Muscle of leg (tissue), 16 donors: ENCODE data around the gene RNF133. TPM values are rescaled to one million over a fixed set of nuclear protein-coding genes. Genes with fewer than 3 reads are reported as not detected.

Experiments
- DNase-seq: peaks from one replicate; pipeline ENCODE4 v3.0.0; 2013
- H3K27ac ChIP-seq: one replicate; pipeline ENCODE4 v1.5.1; 2013; ENCODE audit warnings: mild to moderate bottlenecking, low read length, control low read depth
- H3K27me3 ChIP-seq: one replicate; pipeline ENCODE4 v1.6.1; 2013; ENCODE audit warnings: low read length; ENCODE audit not compliant: control insufficient read depth, insufficient read depth
- H3K36me3 ChIP-seq: one replicate; pipeline ENCODE4 v1.6.1; 2013; ENCODE audit warnings: low read length; ENCODE audit not compliant: control insufficient read depth, insufficient read depth
- H3K4me1 ChIP-seq: one replicate; pipeline ENCODE4 v1.6.1; 2013; ENCODE audit warnings: low read length; ENCODE audit not compliant: control insufficient read depth, insufficient read depth
- H3K4me3 ChIP-seq: one replicate; pipeline ENCODE4 v1.5.1; 2013; ENCODE audit warnings: low read length, control low read depth
- H3K9me3 ChIP-seq: replicated peaks from 2 replicates; pipeline ENCODE4 v1.6.1; 2013; ENCODE audit warnings: low read depth, low read length; ENCODE audit not compliant: control insufficient read depth
- WGBS: methylation state at CpG from one replicate; pipeline ENCODE4 v1.1.5; 2013; ENCODE audit warnings: missing lambda C conversion rate; ENCODE audit not compliant: insufficient coverage; 5-methylcytosine and 5-hydroxymethylcytosine counted together
- long read RNA-seq, 11 donors: transcript quantifications; one replicate each; lab custom pipeline, GENCODE V29; 2026
- polyA plus RNA-seq, 8 donors: library from polyadenylated mRNA; unstranded; fragments of 120-200 nt; gene quantifications; one replicate each; pipeline versions ENCODE4 v1.2.1 to v1.2.3, GENCODE V29; 2013; ENCODE audit warnings: inconsistent platforms in 1 of 8, low replicate concordance in 1 of 8; ENCODE audit not compliant: insufficient read length in 8 of 8, insufficient read depth in 1 of 8
- total RNA-seq: library from RNA; stranded (reverse); fragments of 120-200 nt; gene quantifications from one replicate; pipeline ENCODE4 v1.2.4, GENCODE V29; 2013

RNF133 gene
- total RNA-seq, result 0.22 TPM
- under 1 TPM in 1 of 8 donors, not detected in 7; 0.13 TPM for polyA plus RNA-seq
- long read RNA-seq, donor 1, result 0 reads
- long read RNA-seq, donor 2, result 0 reads
- long read RNA-seq, donor 3, result 0 reads
- long read RNA-seq, donor 4, result 0 reads
- long read RNA-seq, donor 5, result 0 reads
- long read RNA-seq, donor 6, result 0 reads
- long read RNA-seq, donor 7, result 0 reads
- long read RNA-seq, donor 8, result 0 reads
- long read RNA-seq, donor 9, result 0 reads
- long read RNA-seq, donor 10, result 0 reads
- long read RNA-seq, donor 11, result 0 reads

DNA sequence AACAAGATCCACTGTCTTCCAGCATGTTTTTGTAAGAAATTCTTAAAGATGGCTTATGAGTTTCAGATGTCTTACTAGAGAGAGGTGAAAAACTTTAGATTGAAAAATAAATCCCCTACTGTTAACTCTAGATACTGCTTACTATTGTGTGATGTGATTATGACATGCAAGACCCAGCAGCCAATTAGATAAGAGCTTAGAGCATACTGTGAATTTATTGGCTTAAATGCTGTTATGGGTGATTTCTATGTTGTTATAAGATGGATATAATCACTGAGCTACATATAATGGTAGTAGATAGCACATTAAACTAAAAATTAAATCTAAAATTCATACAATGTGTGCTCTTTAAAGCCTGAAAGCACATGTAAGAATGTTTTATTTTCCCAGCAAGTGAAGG lies at the start of gene RNF133:
RNF133 (minus strand) TSS at position 101 of the 400 bp plus-strand sequence. CDS start 199 bp downstream, outside the sequence.
- no peak within 1 kb of the TSS for H3K27ac ChIP-seq
- H3K9me3 ChIP-seq, result no peaks in the 10 kb centered on the region
- no peaks in the 10 kb centered on the region for H3K4me1 ChIP-seq
- DNase-seq, result no peak
- H3K4me3 ChIP-seq, result no peak within 1 kb of the TSS
- H3K27me3 ChIP-seq, result no peaks in the 10 kb centered on the region
- H3K36me3 ChIP-seq, result no peaks in the 10 kb centered on the region

DNA sequence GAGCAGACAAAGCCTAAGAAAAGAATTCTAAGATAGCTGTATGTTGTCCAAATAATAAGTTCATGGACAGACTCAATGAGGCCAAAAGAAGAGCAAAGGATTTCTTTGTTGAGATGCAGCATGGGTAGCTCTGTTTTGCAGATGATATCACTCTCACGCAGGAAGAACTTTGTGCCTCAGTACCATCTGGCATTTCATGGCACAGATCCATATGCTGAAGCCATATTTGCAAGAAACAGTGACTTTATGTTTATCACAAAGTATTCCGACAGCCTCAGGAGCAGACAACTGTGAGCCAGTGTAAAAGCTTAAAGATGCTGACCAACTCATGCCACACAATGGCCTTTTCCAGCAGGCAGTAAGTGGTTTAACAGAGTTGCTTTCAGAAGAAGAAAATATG lies 49.3 kb upstream of the RNF133 start:
- Histone ChIP-seq H3K27me3 (no peaks in the 10 kb centered on the region), H3K36me3 (no peaks in the 10 kb centered on the region), H3K27ac (no peak overlapping the region), H3K9me3 (no peaks in the 10 kb centered on the region), H3K4me3 (no peak overlapping the region), H3K4me1 (no peaks in the 10 kb centered on the region)
- 58% methylated on average over 2 of the region's 2 CpGs for WGBS
- no peak for DNase-seq

DNA sequence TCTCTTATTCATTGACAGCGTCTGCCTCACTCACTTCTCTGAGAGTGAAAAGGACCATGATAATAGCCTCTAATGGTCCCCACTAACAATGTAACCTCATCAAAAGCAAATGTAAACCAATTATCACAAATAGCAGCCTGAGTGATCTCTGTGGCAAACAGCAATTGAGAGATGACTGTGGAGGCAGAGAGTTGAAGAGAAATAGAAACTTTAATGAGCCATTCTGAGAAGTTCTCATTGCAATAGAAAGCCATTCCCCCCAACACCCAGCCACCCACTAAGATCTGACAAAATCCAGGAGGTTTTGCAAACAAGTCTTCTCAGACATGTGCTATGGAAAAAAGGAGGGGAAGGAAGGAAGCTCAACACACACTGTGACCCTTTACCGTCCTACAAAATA lies 48.0 kb upstream of the RNF133 start:
- Histone ChIP-seq H3K27ac (no peak overlapping the region), H3K36me3 (no peaks in the 10 kb centered on the region), H3K27me3 (no peaks in the 10 kb centered on the region), H3K4me3 (no peak overlapping the region), H3K4me1 (no peaks in the 10 kb centered on the region), H3K9me3 (no peaks in the 10 kb centered on the region)
- WGBS, result no CpG with 5 or more reads among the region's 2 CpGs
- DNase-seq, result no peak

- Histone ChIP-seq H3K4me1 (no peaks in the 10 kb centered on the region), H3K4me3 (no peak overlapping the region), H3K9me3 (no peaks in the 10 kb centered on the region), H3K36me3 (no peaks in the 10 kb centered on the region), H3K27ac (no peak overlapping the region), H3K27me3 (no peaks in the 10 kb centered on the region)
- DNase-seq, result no peak
Observed at GRCh38 chr7:122743211-122743610, 44.3 kb upstream of the RNF133 start.

- WGBS, result 70% methylated on average over 2 of the region's 2 CpGs
- no peak for DNase-seq
- Histone ChIP-seq H3K27ac (no peak overlapping the region), H3K27me3 (no peaks in the 10 kb centered on the region), H3K4me1 (no peaks in the 10 kb centered on the region), H3K4me3 (no peak overlapping the region), H3K36me3 (no peaks in the 10 kb centered on the region), H3K9me3 (no peaks in the 10 kb centered on the region)
Observed at GRCh38 chr7:122738947-122739346, 40.0 kb upstream of the RNF133 start.

DNA sequence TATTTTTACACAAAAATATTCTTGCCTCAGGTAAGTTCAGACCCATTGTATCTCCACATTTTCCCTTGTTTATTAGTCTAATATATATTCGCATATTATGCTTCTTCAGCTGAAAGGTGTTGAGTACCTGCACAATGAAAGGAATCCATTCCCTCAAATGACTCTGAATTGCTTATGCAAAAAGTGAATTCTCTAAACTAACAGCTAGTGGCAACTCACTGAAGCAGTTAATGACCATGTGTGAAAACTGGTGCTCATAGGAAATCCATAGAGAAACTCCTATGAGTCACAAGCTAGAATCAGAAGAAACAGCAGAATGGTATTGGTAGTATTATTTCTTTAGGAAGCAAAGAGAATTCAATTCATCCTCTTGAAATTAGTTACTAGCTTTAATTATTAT lies 37.3 kb upstream of the RNF133 start:
- Histone ChIP-seq H3K36me3 (no peaks in the 10 kb centered on the region), H3K4me1 (no peaks in the 10 kb centered on the region), H3K27ac (no peak overlapping the region), H3K4me3 (no peak overlapping the region), H3K27me3 (no peaks in the 10 kb centered on the region), H3K9me3 (no peaks in the 10 kb centered on the region)
- no peak for DNase-seq
- no CpG with 5 or more reads among the region's 1 CpG for WGBS

- DNase-seq, result no peak
- Histone ChIP-seq H3K4me3 (no peak overlapping the region), H3K4me1 (no peaks in the 10 kb centered on the region), H3K27ac (no peak overlapping the region), H3K9me3 (no peaks in the 10 kb centered on the region), H3K36me3 (no peaks in the 10 kb centered on the region), H3K27me3 (no peaks in the 10 kb centered on the region)
- no CpG with 5 or more reads among the region's 1 CpG for WGBS
Observed at GRCh38 chr7:122727759-122728158, 28.8 kb upstream of the RNF133 start.

DNA sequence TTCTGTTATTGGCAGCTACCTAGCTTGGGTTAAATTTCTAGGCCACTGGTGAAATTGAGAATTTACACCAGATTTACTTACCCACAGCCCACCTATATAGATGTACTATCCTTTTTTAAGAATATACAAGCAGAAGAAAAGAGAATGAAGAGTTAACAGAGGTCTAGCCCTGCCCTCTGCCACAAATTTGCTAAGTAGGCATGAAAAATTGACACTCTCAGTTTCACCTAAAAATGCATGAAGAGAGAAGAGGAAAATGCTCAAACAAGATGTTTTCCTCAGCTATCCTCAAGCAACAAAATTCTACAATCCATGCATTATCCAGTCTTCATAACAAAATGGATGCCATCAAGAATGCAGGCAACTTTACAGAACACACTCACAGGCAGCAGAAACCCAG lies 28.4 kb upstream of the RNF133 start:
- H3K36me3 ChIP-seq, result no peaks in the 10 kb centered on the region
- H3K27me3 ChIP-seq, result no peaks in the 10 kb centered on the region
- DNase-seq, result no peak
- no peak overlapping the region for H3K27ac ChIP-seq
- H3K4me3 ChIP-seq, result no peak overlapping the region
- no peaks in the 10 kb centered on the region for H3K4me1 ChIP-seq
- no peaks in the 10 kb centered on the region for H3K9me3 ChIP-seq

DNA sequence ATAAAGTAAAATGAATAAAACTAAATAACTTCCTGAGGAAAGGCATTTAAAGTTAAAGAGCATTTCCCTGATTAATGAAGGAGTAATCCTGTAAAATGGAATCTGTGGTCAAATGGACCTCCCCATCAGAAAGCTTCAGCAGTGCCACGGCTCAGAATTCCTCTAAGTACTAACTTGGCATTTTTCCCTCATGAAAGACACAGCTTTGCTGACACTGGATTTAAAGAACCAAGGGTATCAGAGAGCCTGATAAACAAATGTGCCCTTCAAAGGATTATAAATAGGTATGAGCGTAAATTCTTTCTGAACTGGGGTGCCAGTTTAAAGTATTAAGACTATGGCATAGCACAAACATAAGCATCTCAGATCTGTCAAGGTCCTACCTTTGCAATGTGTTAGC lies 28.0 kb upstream of the RNF133 start:
- Histone ChIP-seq H3K4me1 (no peaks in the 10 kb centered on the region), H3K9me3 (no peaks in the 10 kb centered on the region), H3K27ac (no peak overlapping the region), H3K27me3 (no peaks in the 10 kb centered on the region), H3K4me3 (no peak overlapping the region), H3K36me3 (no peaks in the 10 kb centered on the region)
- no CpG with 5 or more reads among the region's 2 CpGs for WGBS
- DNase-seq, result no peak

DNA sequence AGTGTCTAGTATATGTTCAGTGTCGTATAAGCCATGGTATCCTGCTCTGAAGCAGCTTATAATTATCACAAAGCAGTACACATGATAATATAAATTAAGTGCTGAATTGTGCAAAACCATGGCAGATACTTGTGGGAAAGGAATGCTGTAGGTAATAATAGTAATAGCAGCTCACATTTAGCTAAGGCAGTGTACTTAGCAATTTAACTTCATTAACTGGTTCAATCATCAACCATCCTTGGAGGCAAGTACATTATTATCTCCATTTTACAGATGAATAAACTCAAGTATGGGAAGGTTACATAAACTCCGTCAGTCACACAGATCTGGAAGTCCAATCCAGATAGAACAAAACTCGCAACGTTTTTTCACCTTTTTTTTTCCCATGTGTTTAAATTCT lies 25.4 kb upstream of the RNF133 start:
- Histone ChIP-seq H3K4me3 (no peak overlapping the region), H3K36me3 (no peaks in the 10 kb centered on the region), H3K27me3 (no peaks in the 10 kb centered on the region), H3K9me3 (no peaks in the 10 kb centered on the region), H3K27ac (no peak overlapping the region), H3K4me1 (no peaks in the 10 kb centered on the region)
- WGBS, result no CpG with 5 or more reads among the region's 4 CpGs
- no peak for DNase-seq

DNA sequence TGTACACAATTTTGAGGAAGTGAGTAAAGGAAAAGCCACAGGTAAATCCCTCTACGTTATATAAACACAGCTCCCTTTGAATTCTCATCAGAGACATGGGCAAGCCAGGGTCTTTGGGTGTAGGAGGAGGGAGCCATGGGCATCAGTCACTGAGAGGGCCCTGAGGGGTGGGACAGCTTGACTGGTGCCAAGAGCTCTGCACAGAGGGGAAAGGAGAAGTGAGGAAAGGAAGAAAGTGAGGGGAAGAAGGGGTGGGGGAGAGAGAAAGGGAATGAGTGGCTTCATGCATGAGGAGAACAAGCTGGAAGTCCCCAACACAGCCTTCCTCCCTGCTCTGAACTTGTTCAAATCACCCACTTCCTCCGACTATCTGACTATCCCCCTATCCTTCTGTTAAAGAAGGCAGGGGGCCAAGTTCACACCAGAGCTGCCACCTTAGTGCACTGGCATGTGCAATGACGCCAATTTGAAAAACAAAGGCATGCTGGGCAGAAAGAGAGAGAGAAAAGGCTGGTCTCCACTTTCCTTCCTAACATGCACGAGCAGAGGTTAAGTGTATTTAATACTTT lies 20.2 kb upstream of the RNF133 start:
- H3K4me1 ChIP-seq, result no peaks in the 10 kb centered on the region
- H3K36me3 ChIP-seq, result no peaks in the 10 kb centered on the region
- no peaks in the 10 kb centered on the region for H3K9me3 ChIP-seq
- no peaks in the 10 kb centered on the region for H3K27me3 ChIP-seq
- no peak overlapping the region for H3K4me3 ChIP-seq
- no CpG with 5 or more reads among the region's 4 CpGs for WGBS
- DNase-seq, result no peak
- no peak overlapping the region for H3K27ac ChIP-seq
